ENCODE data around the gene CDK6. TPM values are rescaled to one million over a fixed set of nuclear protein-coding genes. Genes with fewer than 3 reads are reported as not detected.

CDK6 gene
- total and polyA plus RNA-seq, 2 experiments from 2014 or later, result 28.7 to 81.6 TPM

GRCh38 chr7:92823042-92823441 lies 13.3 kb downstream of the CDK6 start:
- Histone ChIP-seq H3K27me3 (no peaks in the 10 kb centered on the region), H3K9me3 (ENCODE audit: low read depth) (no peaks in the 10 kb centered on the region), H3K4me1 (ENCODE audit: low read depth) (peaks cover 17% of the 10 kb centered on the region), H3K4me3 (no peak overlapping the region), H3K36me3 (no peaks in the 10 kb centered on the region), H3K27ac (no peak overlapping the region)
- TF ChIP-seq CTCF (IDR thresholded peaks at IDR 0.05; ENCODE audit: low read depth, low read length), result no peak
- DNase-seq (ENCODE audit: low read depth in 1 of 2, low spot score in 1 of 2), result no peak

- no peaks in the 10 kb centered on the region for H3K36me3 ChIP-seq
- H3K4me1 ChIP-seq (ENCODE audit: low read depth), result no peaks in the 10 kb centered on the region
- H3K27me3 ChIP-seq, result no peaks in the 10 kb centered on the region
- H3K9me3 ChIP-seq (ENCODE audit: low read depth), result no peaks in the 10 kb centered on the region
- H3K4me3 ChIP-seq, result no peak overlapping the region
- no peak for DNase-seq (ENCODE audit: low read depth in 1 of 2, low spot score in 1 of 2)
- no peak for TF ChIP-seq CTCF (IDR thresholded peaks at IDR 0.05; ENCODE audit: low read depth, low read length)
- no peak overlapping the region for H3K27ac ChIP-seq
Observed at GRCh38 chr7:92820191-92820590, 16.2 kb downstream of the CDK6 start.

- Histone ChIP-seq H3K9me3 (ENCODE audit: low read depth) (no peaks in the 10 kb centered on the region), H3K4me1 (ENCODE audit: low read depth) (no peaks in the 10 kb centered on the region), H3K4me3 (no peak overlapping the region), H3K27me3 (no peaks in the 10 kb centered on the region), H3K36me3 (no peaks in the 10 kb centered on the region), H3K27ac (no peak overlapping the region)
- TF ChIP-seq CTCF (IDR thresholded peaks at IDR 0.05; ENCODE audit: low read depth, low read length), result no peak
- no peak for DNase-seq (ENCODE audit: low read depth in 1 of 2, low spot score in 1 of 2)
Observed at GRCh38 chr7:92817398-92817797, 19.0 kb downstream of the CDK6 start.

GRCh38 chr7:92815412-92815811 lies 21.0 kb downstream of the CDK6 start:
- H3K4me1 ChIP-seq (ENCODE audit: low read depth), result no peaks in the 10 kb centered on the region
- no peak overlapping the region for H3K27ac ChIP-seq
- no peak for DNase-seq (ENCODE audit: low read depth in 1 of 2, low spot score in 1 of 2)
- no peaks in the 10 kb centered on the region for H3K9me3 ChIP-seq (ENCODE audit: low read depth)
- H3K4me3 ChIP-seq, result no peak overlapping the region
- no peaks in the 10 kb centered on the region for H3K27me3 ChIP-seq
- no peak for TF ChIP-seq CTCF (IDR thresholded peaks at IDR 0.05; ENCODE audit: low read depth, low read length)
- H3K36me3 ChIP-seq, result no peaks in the 10 kb centered on the region

GRCh38 chr7:92813390-92814024 lies 22.9 kb downstream of the CDK6 start:
- Histone ChIP-seq H3K9me3 (ENCODE audit: low read depth) (no peaks in the 10 kb centered on the region), H3K27ac (no peak overlapping the region), H3K36me3 (no peaks in the 10 kb centered on the region), H3K4me1 (ENCODE audit: low read depth) (peaks cover 8% of the 10 kb centered on the region), H3K27me3 (no peaks in the 10 kb centered on the region), H3K4me3 (no peak overlapping the region)
- no peak for TF ChIP-seq CTCF (IDR thresholded peaks at IDR 0.05; ENCODE audit: low read depth, low read length)
- DNase-seq (ENCODE audit: low read depth in 1 of 2, low spot score in 1 of 2), result peak in 1 of 2 donors; percentile 32
